B cell (primary cell): ENCODE data around the gene ST6GALNAC5. TPM values are rescaled to one million over a fixed set of nuclear protein-coding genes. Genes with fewer than 3 reads are reported as not detected.

Experiments
- ATAC-seq: fragments of 200-7000 bp; cut with Tn5 transposase; one replicate; pipeline ENCODE4 v1.10.0; 2021; ENCODE audit warnings: low read depth, mild to moderate bottlenecking, moderate number of reproducible peaks, moderate library complexity
- CTCF ChIA-PET: fragments of 350-600 bp; sonication (Branson Sonifier 250); formaldehyde crosslinking; loops from one replicate; lab custom pipeline; 2021; ENCODE audit warnings: antibody characterized with exemption, inconsistent platforms; lab: Charles Lee
- POLR2A ChIA-PET: fragments of 350-600 bp; sonication (Branson Sonifier 250); formaldehyde crosslinking; loops from one replicate; lab custom pipeline; 2021; ENCODE audit warnings: antibody characterized with exemption; lab: Charles Lee
- DNase-seq: peaks from one replicate; pipeline ENCODE4 v3.0.0; 2013
- H2AFZ ChIP-seq: 2 replicates; pipeline ENCODE4 v1.6.1; 2012; ENCODE audit warnings: mild to moderate bottlenecking, low read depth, low read length; ENCODE audit not compliant: insufficient read depth, poor library complexity, severe bottlenecking
- H3K27ac ChIP-seq, 2 donors: 1 replicate in 1 of 2; 2 replicates in 1 of 2; pipeline ENCODE4 v1.5.1; 2012 to 2013; ENCODE audit warnings: low read length in 2 of 2, mild to moderate bottlenecking in 2 of 2, moderate library complexity in 1 of 2
- H3K27me3 ChIP-seq, 4 experiments: fragments of 200-600 bp in 1 of 4; sonication (generic) in 1 of 4; replicated peaks in 1 of 4; 1 replicate in 2 of 4; 2 replicates in 2 of 4; pipeline versions ENCODE4 v1.6.1 to v1.7.0; 2013 to 2016; ENCODE audit warnings: low read length in 3 of 4, mild to moderate bottlenecking in 2 of 4, mixed read lengths in 1 of 4, moderate library complexity in 1 of 4; ENCODE audit not compliant: insufficient read depth in 4 of 4, control insufficient read depth in 3 of 4; ENCODE audit errors: control extremely low read depth in 1 of 4
- H3K36me3 ChIP-seq, 2 experiments: replicated peaks in 1 of 2; 1 replicate in 1 of 2; 2 replicates in 1 of 2; pipeline versions ENCODE4 v1.6.1 to v1.7.1; 2013; ENCODE audit warnings: low read length in 1 of 2; ENCODE audit not compliant: insufficient read depth in 2 of 2, control insufficient read depth in 1 of 2; ENCODE audit errors: control extremely low read depth in 1 of 2, extremely low read depth in 1 of 2
- H3K4me1 ChIP-seq, 2 donors: fragments of 200-600 bp in 1 of 2; sonication (generic) in 1 of 2; 1 replicate in 1 of 2; 2 replicates in 1 of 2; pipeline versions ENCODE4 v1.5.1 to v1.6.1; 2013 to 2017; ENCODE audit warnings: low read length in 2 of 2; ENCODE audit not compliant: control insufficient read depth in 2 of 2, insufficient read depth in 2 of 2
- H3K4me2 ChIP-seq: replicated peaks from 2 replicates; pipeline ENCODE3; 2012; ENCODE audit warnings: mild to moderate bottlenecking, low read depth, low read length; ENCODE audit not compliant: poor library complexity, severe bottlenecking
- H3K4me3 ChIP-seq, 5 experiments: fragments of 200-600 bp in 1 of 5; sonication (generic) in 1 of 5; 1 replicate in 3 of 5; 2 replicates in 2 of 5; pipeline versions ENCODE4 v1.5.1 to v1.7.0; 2011 to 2016; ENCODE audit warnings: low read length in 4 of 5, mild to moderate bottlenecking in 4 of 5, low read depth in 2 of 5, control low read depth in 1 of 5, moderate library complexity in 1 of 5; ENCODE audit not compliant: insufficient read depth in 1 of 5; ENCODE audit errors: control extremely low read depth in 1 of 5, extremely low read depth in 1 of 5
- H3K79me2 ChIP-seq: fragments of 200-600 bp; sonication (generic); one replicate; pipeline ENCODE4 v1.6.0; 2016; ENCODE audit warnings: low read length; ENCODE audit not compliant: control insufficient read depth, insufficient read depth
- H3K9ac ChIP-seq: fragments of 200-600 bp; sonication (generic); 2 replicates; pipeline ENCODE4 v1.6.1; 2017; ENCODE audit warnings: mild to moderate bottlenecking, low read length, moderate library complexity
- H3K9me3 ChIP-seq, 3 donors: one replicate each; pipeline versions ENCODE4 v1.6.1 to v1.7.1; 2013; ENCODE audit warnings: low read length in 2 of 3; ENCODE audit not compliant: control insufficient read depth in 2 of 3, insufficient read depth in 1 of 3; ENCODE audit errors: control extremely low read depth in 1 of 3
- H4K20me1 ChIP-seq: 2 replicates; pipeline ENCODE4 v1.6.0; 2012; ENCODE audit warnings: mild to moderate bottlenecking, low read length; ENCODE audit not compliant: insufficient read depth, control insufficient read depth, poor library complexity, severe bottlenecking
- H3K27ac Mint-ChIP-seq: one replicate; pipeline ENCODE4 v1.8.0; 2021; ENCODE audit warnings: mixed read lengths
- H3K27me3 Mint-ChIP-seq: one replicate; pipeline ENCODE4 v1.8.0; 2021; ENCODE audit warnings: mixed read lengths
- H3K4me1 Mint-ChIP-seq: one replicate; pipeline ENCODE4 v1.8.0; 2021; ENCODE audit warnings: mixed read lengths
- H3K4me3 Mint-ChIP-seq: one replicate; pipeline ENCODE4 v1.8.0; 2021; ENCODE audit warnings: mixed read lengths
- H3K9me3 Mint-ChIP-seq: one replicate; pipeline ENCODE4 v1.8.0; 2022; ENCODE audit warnings: mixed read lengths; ENCODE audit not compliant: insufficient read depth
- EZH2 ChIP-seq: IDR thresholded peaks from 2 replicates; pipeline ENCODE4 v1.6.1; 2012; ENCODE audit warnings: borderline replicate concordance, low read depth, mild to moderate bottlenecking, moderate library complexity, low read length; ENCODE audit not compliant: insufficient read depth, poor library complexity, severe bottlenecking
- WGBS: methylation state at CpG from one replicate; pipeline ENCODE4 v1.1.5; 2013; ENCODE audit warnings: missing lambda C conversion rate; ENCODE audit not compliant: insufficient coverage; 5-methylcytosine and 5-hydroxymethylcytosine counted together
- intact Hi-C: fragments of 100-400 bp; cut with micrococcal nuclease; formaldehyde crosslinking; loops from one replicate; pipeline ENCODE4 v1.10.0; 2022
- polyA plus RNA-seq: library from polyadenylated mRNA; depleted of rRNA; stranded (reverse); fragments of >200 nt; gene quantifications from 2 replicates; pipeline ENCODE4 v1.2.3, GENCODE V29; 2012
- total RNA-seq, 2 donors: library from RNA; stranded (reverse); fragments of 120-200 nt in 1 of 2; gene quantifications; 1 replicate in 1 of 2; 2 replicates in 1 of 2; pipeline versions ENCODE4 v1.2.3 to v1.2.4, GENCODE V29; 2013 to 2022
- TF ChIP-seq, protein P1 (sequence below): fragments of 200-600 bp; IDR thresholded peaks from one replicate; pipeline ENCODE4 v1.8.0; 2022; ENCODE audit warnings: antibody characterized with exemption, mild to moderate bottlenecking

The ST6GALNAC5 gene
- total and polyA plus RNA-seq, 2 donors (not counting 1 experiment from before 2014, with no cell fraction given): not detected

DNA sequence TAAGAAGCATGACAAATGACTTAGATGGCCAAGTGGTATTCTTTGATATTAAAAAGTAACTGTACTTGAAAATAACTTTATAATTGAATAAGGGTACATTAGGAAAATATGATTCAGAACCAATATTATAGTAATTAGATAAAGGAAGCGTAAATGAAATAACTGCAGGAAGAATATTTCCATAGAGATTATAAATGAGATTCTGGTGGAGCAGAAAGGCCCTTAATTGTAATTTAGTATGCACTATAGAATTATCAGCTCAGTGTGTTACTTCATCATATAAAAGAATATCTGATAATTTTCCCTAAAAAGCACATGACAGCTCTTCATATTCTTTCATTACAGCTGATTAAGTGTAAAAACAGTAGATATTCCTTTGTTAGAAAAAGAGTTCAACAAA lies 180.3 kb downstream of the ST6GALNAC5 start:
- no peaks in the 10 kb centered on the region for H3K79me2 ChIP-seq
- peaks cover 10% of the 10 kb centered on the region for H3K27me3 Mint-ChIP-seq
- H3K27ac Mint-ChIP-seq: no peak overlapping the region
- H3K9me3 ChIP-seq: no peaks in the 10 kb centered on the region
- no peak overlapping the region for H3K27ac ChIP-seq
- no peak for ATAC-seq
- no peak overlapping the region for H3K4me3 ChIP-seq
- H3K4me3 Mint-ChIP-seq: no peak overlapping the region
- no peak overlapping the region for H3K4me2 ChIP-seq
- DNase-seq: no peak
- H3K27me3 ChIP-seq: no peaks in the 10 kb centered on the region
- H3K9ac ChIP-seq: no peak overlapping the region
- no peaks in the 10 kb centered on the region for H3K4me1 Mint-ChIP-seq
- no peak for TF ChIP-seq EZH2
- TF ChIP-seq, protein P1, sequence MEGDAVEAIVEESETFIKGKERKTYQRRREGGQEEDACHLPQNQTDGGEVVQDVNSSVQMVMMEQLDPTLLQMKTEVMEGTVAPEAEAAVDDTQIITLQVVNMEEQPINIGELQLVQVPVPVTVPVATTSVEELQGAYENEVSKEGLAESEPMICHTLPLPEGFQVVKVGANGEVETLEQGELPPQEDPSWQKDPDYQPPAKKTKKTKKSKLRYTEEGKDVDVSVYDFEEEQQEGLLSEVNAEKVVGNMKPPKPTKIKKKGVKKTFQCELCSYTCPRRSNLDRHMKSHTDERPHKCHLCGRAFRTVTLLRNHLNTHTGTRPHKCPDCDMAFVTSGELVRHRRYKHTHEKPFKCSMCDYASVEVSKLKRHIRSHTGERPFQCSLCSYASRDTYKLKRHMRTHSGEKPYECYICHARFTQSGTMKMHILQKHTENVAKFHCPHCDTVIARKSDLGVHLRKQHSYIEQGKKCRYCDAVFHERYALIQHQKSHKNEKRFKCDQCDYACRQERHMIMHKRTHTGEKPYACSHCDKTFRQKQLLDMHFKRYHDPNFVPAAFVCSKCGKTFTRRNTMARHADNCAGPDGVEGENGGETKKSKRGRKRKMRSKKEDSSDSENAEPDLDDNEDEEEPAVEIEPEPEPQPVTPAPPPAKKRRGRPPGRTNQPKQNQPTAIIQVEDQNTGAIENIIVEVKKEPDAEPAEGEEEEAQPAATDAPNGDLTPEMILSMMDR: no peak
- ChIA-PET CTCF (interaction anchor here (0.6 kb wide), 1 partner anchor 1957 kb away, joined by 4 read pairs; no protein-coding TSS in a partner anchor), POLR2A (no interaction called here)
- WGBS: no CpG with 5 or more reads among the region's 1 CpG
- no peak overlapping the region for H2AFZ ChIP-seq
- no peaks in the 10 kb centered on the region for H3K4me1 ChIP-seq
- intact Hi-C loops: no loop called here
- no peaks in the 10 kb centered on the region for H3K9me3 Mint-ChIP-seq
- H3K36me3 ChIP-seq: no peaks in the 10 kb centered on the region
- no peaks in the 10 kb centered on the region for H4K20me1 ChIP-seq

DNA sequence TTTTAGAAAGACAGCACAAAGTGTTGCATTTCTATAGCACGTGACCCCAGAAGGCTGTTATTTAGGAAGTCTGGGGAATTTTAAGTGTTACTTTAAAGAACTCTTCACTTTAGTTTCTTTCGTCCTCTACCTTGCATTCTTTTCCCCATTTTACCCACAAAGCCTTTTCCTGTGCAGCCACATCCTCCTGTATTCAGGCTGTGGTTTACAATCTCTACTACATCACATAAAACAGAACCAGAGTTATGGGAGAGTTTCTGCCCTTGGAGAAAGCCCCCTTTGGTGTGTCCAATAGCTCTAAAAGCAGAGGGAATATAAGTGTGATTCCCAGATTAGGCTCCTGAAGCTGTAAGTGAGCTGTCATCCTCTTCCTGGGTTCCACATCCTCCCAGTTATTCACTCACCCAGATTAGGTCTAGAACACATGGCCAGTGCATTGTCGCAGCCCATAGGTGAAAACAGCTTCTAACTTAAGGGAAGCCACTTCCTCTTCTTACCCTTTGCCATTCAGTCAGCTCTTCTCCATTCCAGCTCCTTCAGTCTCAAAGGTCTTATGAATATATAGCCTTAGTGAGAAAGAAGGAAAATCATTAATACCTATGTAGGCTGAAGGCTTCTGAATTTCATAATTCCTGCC lies 180.8 kb downstream of the ST6GALNAC5 start:
- Mint-ChIP-seq H3K27ac (no peak overlapping the region), H3K27me3 (peaks cover 10% of the 10 kb centered on the region), H3K4me3 (no peak overlapping the region), H3K9me3 (no peaks in the 10 kb centered on the region), H3K4me1 (no peaks in the 10 kb centered on the region)
- Histone ChIP-seq H3K9ac (no peak overlapping the region), H3K4me1 (no peaks in the 10 kb centered on the region), H3K27ac (no peak overlapping the region), H3K4me3 (no peak overlapping the region), H3K27me3 (no peaks in the 10 kb centered on the region), H3K4me2 (no peak overlapping the region), H3K36me3 (no peaks in the 10 kb centered on the region), H3K79me2 (no peaks in the 10 kb centered on the region), H4K20me1 (no peaks in the 10 kb centered on the region), H3K9me3 (no peaks in the 10 kb centered on the region), H2AFZ (no peak overlapping the region)
- TF ChIP-seq EZH2: no peak
- TF ChIP-seq, protein P1: no peak
- ATAC-seq (no peak), DNase-seq (no peak)
- intact Hi-C loops: no loop called here
- POLR2A ChIA-PET: no interaction called here
- CTCF ChIA-PET: interaction anchor here (0.6 kb wide), 1 partner anchor 1957 kb away, joined by 4 read pairs; no protein-coding TSS in a partner anchor
- WGBS: 0% methylated on average over 1 of the region's 3 CpGs
